ENCODE results near the gene UBASH3B.
"Not testable (repeated sequence)": the region's sequence is repeated elsewhere in the genome, so short reads cannot be mapped to it uniquely, and the experiment has no call there.

UBASH3B gene

DNA sequence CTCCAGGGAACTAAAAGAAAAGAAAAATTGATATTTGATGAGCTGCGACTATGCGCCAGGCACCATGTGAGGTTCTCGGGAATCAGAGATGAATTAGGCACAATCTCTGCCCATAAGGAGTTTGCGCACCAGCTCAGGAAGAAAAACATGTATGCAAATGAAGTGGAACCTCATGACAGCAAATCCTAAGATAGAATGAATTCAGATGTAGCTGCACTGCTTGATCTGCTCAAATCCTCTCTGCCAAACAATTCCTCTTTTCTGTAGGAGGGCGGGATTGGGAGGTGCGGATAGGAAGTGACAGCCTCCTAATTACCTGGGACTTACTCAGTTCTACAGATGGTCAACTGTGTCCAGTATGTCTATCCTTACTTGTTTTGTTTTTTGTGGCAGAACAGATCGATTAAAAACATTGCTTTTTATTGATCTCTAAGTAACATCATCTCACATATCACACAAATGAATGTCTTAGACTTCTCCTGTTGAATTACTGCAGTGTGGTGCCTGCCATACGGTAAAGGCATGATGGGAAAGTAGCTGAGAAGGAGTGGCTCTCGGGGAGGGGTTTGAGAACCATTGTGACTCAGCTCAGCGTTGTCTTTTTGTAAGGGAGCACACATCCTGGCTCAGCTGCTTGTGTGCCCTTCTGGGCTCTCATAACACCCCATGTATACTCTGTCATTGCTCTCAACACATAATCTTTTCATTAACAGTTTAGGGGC, 196.7 kb downstream of the UBASH3B start:
- DNase-seq (ENCODE audit: low read depth in 3 of 3) = peak in 1 of 3 donors; percentile 21

DNA sequence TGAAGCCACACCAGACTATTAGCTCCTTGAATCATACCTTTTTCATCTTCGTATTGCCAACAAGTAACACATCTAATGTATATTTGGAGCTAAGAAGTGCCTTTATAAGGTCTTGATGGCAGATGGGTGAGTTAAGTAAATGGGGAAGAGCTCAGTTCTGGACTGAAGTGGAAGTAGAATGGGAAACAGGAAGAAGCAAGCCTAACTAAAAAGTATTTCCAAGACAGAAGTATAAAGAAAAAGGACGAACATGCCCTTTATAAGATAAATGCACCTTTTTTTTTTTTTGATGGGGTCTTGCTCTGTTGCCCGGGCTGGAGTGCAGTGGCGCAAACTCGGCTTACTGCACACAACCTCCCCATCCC, 197.3 kb downstream of the UBASH3B start:
- no peak for DNase-seq (ENCODE audit: low read depth in 3 of 3)

DNA sequence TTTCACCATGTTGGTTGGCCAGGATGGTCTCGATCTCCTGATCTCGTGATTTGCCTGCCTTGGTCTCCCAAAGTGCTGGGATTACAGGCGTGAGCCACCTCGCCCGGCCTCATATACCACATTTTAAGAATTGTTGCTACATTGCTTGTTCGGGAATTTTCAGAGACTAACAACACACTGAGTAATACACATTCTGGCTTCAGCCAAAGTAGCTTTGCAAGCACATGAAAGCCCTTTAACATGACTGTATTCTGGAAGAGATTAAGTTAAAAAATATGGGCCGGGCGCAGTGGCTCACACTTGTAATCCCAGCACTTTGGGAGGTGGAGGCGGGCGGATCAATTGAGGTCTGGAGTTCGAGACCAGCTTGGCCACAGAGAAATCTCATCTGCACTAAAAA, 197.7 kb downstream of the UBASH3B start:
- no peak for DNase-seq (ENCODE audit: low read depth in 3 of 3)

DNA sequence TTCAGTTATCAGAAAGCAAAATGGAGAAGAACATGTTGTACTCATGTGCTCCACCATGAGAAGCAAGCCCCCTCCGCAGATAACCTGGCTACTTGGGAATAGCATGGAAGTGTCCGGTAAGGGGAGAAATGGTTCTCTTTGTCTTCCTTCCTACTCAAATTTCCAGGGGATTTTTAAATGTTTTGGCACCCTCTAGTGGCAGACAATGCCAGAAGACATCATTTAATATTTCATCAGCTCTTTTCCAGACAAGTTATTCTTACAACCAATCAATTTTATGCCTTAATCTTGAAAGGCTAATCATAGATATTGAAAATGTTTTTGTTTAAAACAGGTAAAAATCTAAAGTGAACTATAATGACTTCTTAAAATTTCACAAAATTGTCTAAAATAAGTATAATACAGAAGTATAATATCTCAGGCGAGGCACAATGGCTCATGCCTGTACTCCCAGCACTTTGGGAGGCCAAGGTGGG, 198.5 kb downstream of the UBASH3B start:
- peak in 1 of 3 donors; percentile 40 for DNase-seq (ENCODE audit: low read depth in 3 of 3)

DNA sequence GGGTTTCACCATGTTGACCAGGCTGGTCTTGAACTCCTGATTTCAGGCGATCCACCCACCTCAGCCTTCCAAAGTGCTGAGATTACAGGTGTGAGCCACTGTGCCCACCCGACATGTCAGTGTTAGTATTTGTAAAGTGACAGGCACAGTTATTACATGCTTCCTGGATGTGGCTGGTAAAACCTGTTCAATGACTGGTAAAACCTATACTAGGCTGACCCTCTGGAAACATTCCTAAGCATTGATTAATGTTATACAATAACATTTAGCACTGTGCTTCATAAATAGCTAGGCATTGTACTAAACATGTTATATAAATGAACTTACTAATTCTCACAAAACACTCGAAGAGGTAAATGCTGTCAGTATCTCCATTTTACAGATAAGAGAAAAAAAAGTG, 206.1 kb downstream of the UBASH3B start:
- DNase-seq (ENCODE audit: low read depth in 3 of 3) = no peak

DNA sequence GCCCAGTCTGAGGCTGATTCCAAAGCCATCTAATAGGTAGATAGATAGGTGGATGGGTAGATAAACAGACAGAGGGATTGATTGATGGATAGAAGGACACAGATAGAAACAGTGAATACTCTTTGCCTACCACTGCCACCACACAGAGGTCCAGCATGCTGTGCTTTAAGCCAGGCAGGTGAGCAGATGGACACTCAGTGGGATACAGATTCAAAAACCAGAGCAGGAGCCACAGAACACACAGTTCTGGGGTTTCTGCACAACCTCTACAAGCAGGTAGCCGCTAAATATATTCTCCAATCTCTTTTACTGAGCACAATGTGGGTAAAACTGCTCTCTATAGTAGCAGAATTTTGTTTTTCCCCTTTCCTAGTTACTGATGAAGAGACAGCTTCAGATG, 206.6 kb downstream of the UBASH3B start:
- no peak for DNase-seq (ENCODE audit: low read depth in 3 of 3)

DNA sequence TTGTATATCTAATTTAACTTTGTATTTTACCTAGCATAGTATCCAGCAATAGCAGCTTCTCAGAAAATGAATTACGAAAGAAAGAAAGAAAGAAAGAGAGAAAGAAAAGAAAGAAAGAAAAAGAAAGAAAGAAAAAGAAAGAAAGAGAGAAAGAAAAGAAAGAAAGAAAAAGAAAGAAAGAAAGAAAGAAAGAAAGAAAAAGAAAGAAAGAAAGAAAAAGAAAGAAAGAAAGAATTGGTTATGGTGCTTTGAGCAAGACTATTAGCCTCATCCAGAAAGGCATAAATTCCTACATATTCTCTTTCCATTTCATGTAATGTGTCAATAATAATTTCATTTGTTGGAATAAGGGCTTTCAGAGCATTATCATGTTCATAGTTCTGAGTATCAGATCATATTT, 207.6 kb downstream of the UBASH3B start:
- not testable (repeated sequence) for DNase-seq (ENCODE audit: low read depth in 3 of 3)

DNA sequence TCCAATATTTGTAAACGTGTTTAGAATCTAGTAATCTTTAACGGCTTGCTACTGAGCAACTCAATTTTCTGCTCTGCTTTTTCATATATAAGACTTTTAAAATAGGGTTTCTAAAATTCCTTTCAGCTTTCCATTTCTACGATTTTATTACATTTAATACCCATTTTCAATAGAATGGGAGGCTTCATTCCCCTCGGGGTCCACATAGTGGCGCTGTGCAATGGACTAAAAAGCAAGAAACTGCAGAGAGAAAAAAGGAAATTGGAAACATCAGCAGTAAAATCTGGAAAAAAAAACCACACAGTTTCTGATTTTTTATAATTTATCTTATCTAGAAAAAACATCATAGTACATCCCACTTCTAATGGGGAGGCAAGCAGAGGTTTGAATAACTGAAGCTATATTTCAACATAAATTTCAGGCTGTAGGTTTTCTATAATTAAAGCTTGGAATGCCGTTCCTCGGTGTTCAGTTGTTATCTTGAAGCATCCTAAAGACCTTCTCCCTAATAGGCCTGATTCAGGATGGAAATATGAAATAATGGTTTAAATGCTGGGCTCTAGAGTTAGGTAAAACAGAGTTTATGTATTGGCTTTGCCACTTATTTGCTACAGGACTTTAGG, 208.3 kb downstream of the UBASH3B start:
- peak in 1 of 3 donors; percentile 6 for DNase-seq (ENCODE audit: low read depth in 3 of 3)

All from stimulated activated CD4-positive, alpha-beta T cell treated with anti-CD3 and anti-CD28 coated beads, TNF-alpha, amount 100 ng/mL, for 48 hours (primary cell).